Liver (tissue), 10 donors: ENCODE measurements around the gene CYP4F3. TPM values are rescaled to one million over a fixed set of nuclear protein-coding genes. Genes with fewer than 3 reads are reported as not detected.

Source experiments
- DNase-seq: peaks from one replicate; pipeline ENCODE4 v3.0.0-alpha.2; 2017; ENCODE audit warnings: low spot score
- H3K27ac ChIP-seq, 2 donors: one replicate each; pipeline ENCODE4 v1.7.0; 2013; ENCODE audit warnings: inconsistent platforms in 2 of 2, low read length in 2 of 2, control low read depth in 1 of 2, low read depth in 1 of 2, mild to moderate bottlenecking in 1 of 2
- H3K27me3 ChIP-seq, 4 donors: one replicate each; pipeline versions ENCODE4 v1.6.1 to v1.7.0; 2013; ENCODE audit warnings: low read length in 3 of 4, inconsistent platforms in 1 of 4, mild to moderate bottlenecking in 1 of 4, moderate library complexity in 1 of 4; ENCODE audit not compliant: control insufficient read depth in 4 of 4, insufficient read depth in 4 of 4
- H3K36me3 ChIP-seq, 4 donors: one replicate each; pipeline versions ENCODE4 v1.6.1 to v1.7.0; 2013; ENCODE audit warnings: low read length in 3 of 4, mild to moderate bottlenecking in 3 of 4, low read depth in 1 of 4, moderate library complexity in 1 of 4; ENCODE audit not compliant: control insufficient read depth in 4 of 4, insufficient read depth in 3 of 4
- H3K4me1 ChIP-seq, 4 donors: one replicate each; pipeline versions ENCODE4 v1.6.1 to v1.7.0; 2013; ENCODE audit warnings: low read length in 3 of 4, mild to moderate bottlenecking in 3 of 4, moderate library complexity in 1 of 4; ENCODE audit not compliant: control insufficient read depth in 4 of 4, insufficient read depth in 4 of 4
- H3K4me3 ChIP-seq, 3 donors: one replicate each; pipeline versions ENCODE4 v1.6.1 to v1.7.0; 2013; ENCODE audit warnings: low read length in 3 of 3, control low read depth in 1 of 3, low read depth in 1 of 3, mild to moderate bottlenecking in 1 of 3
- H3K9ac ChIP-seq, 2 donors: one replicate each; pipeline ENCODE4 v1.7.0; 2013; ENCODE audit warnings: low read length in 2 of 2, mild to moderate bottlenecking in 2 of 2, moderate library complexity in 2 of 2, control low read depth in 1 of 2, low read depth in 1 of 2
- H3K9me3 ChIP-seq, 4 donors: one replicate each; pipeline versions ENCODE4 v1.6.1 to v1.7.0; 2013; ENCODE audit warnings: low read length in 3 of 4; ENCODE audit not compliant: control insufficient read depth in 4 of 4
- CTCF ChIP-seq: fragments of 150-350 bp; IDR thresholded peaks from 2 replicates; pipeline ENCODE4 v1.5.1; 2017; ENCODE audit warnings: improper control_type of control experiment, low read depth, low read length; ENCODE audit not compliant: missing input control
- FOXA2 ChIP-seq: IDR thresholded peaks from 2 replicates; pipeline ENCODE4 v1.6.1; 2016; ENCODE audit warnings: antibody characterized with exemption
- NR2F2 ChIP-seq: IDR thresholded peaks from 2 replicates; pipeline ENCODE4 v1.6.1; 2016; ENCODE audit warnings: antibody characterized with exemption
- RAD21 ChIP-seq, 2 donors: IDR thresholded peaks; 2 replicates each; pipeline ENCODE4 v1.6.1; 2016; ENCODE audit warnings: antibody characterized with exemption in 2 of 2, mild to moderate bottlenecking in 2 of 2
- RXRA ChIP-seq, 2 donors: IDR thresholded peaks; 2 replicates each; pipeline ENCODE4 v1.6.1; 2017 to 2018; ENCODE audit warnings: antibody characterized with exemption in 2 of 2, mild to moderate bottlenecking in 1 of 2
- TAF1 ChIP-seq: conservative IDR thresholded peaks from 2 replicates; pipeline ENCODE4 v1.6.1; 2016; ENCODE audit warnings: antibody characterized with exemption, mild to moderate bottlenecking
- WGBS: extraction: QIAGEN DNeasy Blood & Tissue Kit; methylation state at CpG from one replicate; pipeline ENCODE4 v1.1.7; 2013; 5-methylcytosine and 5-hydroxymethylcytosine counted together
- polyA plus RNA-seq, 2 donors: library from polyadenylated mRNA; stranded (reverse) in 1 of 2; unstranded in 1 of 2; fragments of 200-250 nt in 1 of 2; fragments of >200 nt in 1 of 2; fragmentation: Nextera tagmentation in 1 of 2; extraction: Ambion mirVana in 1 of 2; gene quantifications; one replicate each; pipeline versions ENCODE4 v1.2.1 to v1.2.3, GENCODE V29; 2013 to 2015
- small RNA-seq: library from RNA; depleted of rRNA; stranded (forward); fragments of <200 nt; gene quantifications from one replicate; pipeline ENCODE3, GENCODE V24; 2014
- total RNA-seq, 2 donors: library from RNA; depleted of rRNA; stranded (reverse); fragments of >200 nt; gene quantifications; one replicate each; pipeline ENCODE4 v1.2.3, GENCODE V29; 2014
- donor health status: healthy.
- donor health status: healthy.
- donor health status: healthy.
- donor health status: healthy.
- donor health status: healthy.

Gene CYP4F3
- total and polyA plus RNA-seq, 4 donors: 58.4 to 168 (median 128) TPM

- H3K27me3 ChIP-seq: no peaks in the 10 kb centered on the region
- H3K27ac ChIP-seq: no peak overlapping the region
- H3K9ac ChIP-seq: no peak overlapping the region
- DNase-seq: peak; percentile 74
- H3K9me3 ChIP-seq: no peaks in the 10 kb centered on the region
- no peak for TF ChIP-seq FOXA2
- TF ChIP-seq RXRA (IDR thresholded peaks at IDR 0.05): no peak
- TF ChIP-seq TAF1: no peak
- peak; percentile 19 for TF ChIP-seq CTCF
- peak; percentile 66 for TF ChIP-seq NR2F2
- TF ChIP-seq RAD21 (IDR thresholded peaks at IDR 0.05): peak in 1 of 2 donors; percentile 66
- peaks cover 0 to 10% (median 4%) of the 10 kb centered on the region in 4 donors for H3K36me3 ChIP-seq
- H3K4me3 ChIP-seq: no peak overlapping the region
- H3K4me1 ChIP-seq: peaks cover 0 to 12% (median 11%) of the 10 kb centered on the region in 4 donors
- WGBS: 18% methylated on average over 7 of the region's 7 CpGs
Observed at GRCh38 chr19:15702534-15702930, 61.8 kb downstream of the CYP4F3 start.

Small RNAs within 50 kb of the gene (small RNA-seq; reads per million reads assigned to genes)
- not detected for gene AD000091.1

Other genes with a start within 250 kb of the CYP4F3 start
- gene AKAP8L, start 221.9 kb upstream of the CYP4F3 start, total RNA-seq: 10 to 100 TPM; 65.3 to 67.1 TPM
- gene AKAP8L, start 221.9 kb upstream of the CYP4F3 start, polyA plus RNA-seq: 10 to 100 TPM; 16.4 to 20.5 TPM
- gene WIZ, start 190.9 kb upstream of the CYP4F3 start, total RNA-seq: 1 to 10 TPM; 7.5 to 9.6 TPM
- 10 to 100 TPM in 1 of 2 donors, 1 to 10 TPM in 1; 3.8 to 12.7 TPM for gene WIZ, start 190.9 kb upstream of the CYP4F3 start, polyA plus RNA-seq
- 1 to 10 TPM; 1.3 to 1.5 TPM for gene RASAL3, start 176.4 kb upstream of the CYP4F3 start, total RNA-seq
- gene RASAL3, start 176.4 kb upstream of the CYP4F3 start, polyA plus RNA-seq: under 1 TPM; 0.76 to 0.91 TPM
- 10 to 100 TPM in 1 of 2 donors, 1 to 10 TPM in 1; 9.9 to 68.5 TPM for gene PGLYRP2, start 161.4 kb upstream of the CYP4F3 start, total RNA-seq
- gene PGLYRP2, start 161.4 kb upstream of the CYP4F3 start, polyA plus RNA-seq: 100 to 1,000 TPM; 116 to 134 TPM
- gene CYP4F22, start 132.4 kb upstream of the CYP4F3 start, total RNA-seq: 1 to 10 TPM in 1 of 2 donors, under 1 TPM in 1; 0.42 to 2.1 TPM
- gene CYP4F22, start 132.4 kb upstream of the CYP4F3 start, polyA plus RNA-seq: 1 to 10 TPM; 1.7 to 3.9 TPM
- gene CYP4F8, start 25.7 kb upstream of the CYP4F3 start, total RNA-seq: not detected
- gene CYP4F8, start 25.7 kb upstream of the CYP4F3 start, polyA plus RNA-seq: not detected
- 10 to 100 TPM; 19.0 to 31.0 TPM for gene CYP4F12, start 32.2 kb downstream of the CYP4F3 start, total RNA-seq
- 10 to 100 TPM; 14.6 to 64.0 TPM for gene CYP4F12, start 32.2 kb downstream of the CYP4F3 start, polyA plus RNA-seq
- not detected for gene OR10H2, start 87.1 kb downstream of the CYP4F3 start, total RNA-seq
- not detected for gene OR10H2, start 87.1 kb downstream of the CYP4F3 start, polyA plus RNA-seq
- not detected for gene OR10H3, start 97.1 kb downstream of the CYP4F3 start, total RNA-seq
- not detected for gene OR10H3, start 97.1 kb downstream of the CYP4F3 start, polyA plus RNA-seq
- not detected for gene OR10H5, start 146.8 kb downstream of the CYP4F3 start, total RNA-seq
- gene OR10H5, start 146.8 kb downstream of the CYP4F3 start, polyA plus RNA-seq: not detected
- under 1 TPM in 1 of 2 donors, not detected in 1; under 0.01 TPM for gene OR10H1, start 174.8 kb downstream of the CYP4F3 start, total RNA-seq
- not detected for gene OR10H1, start 174.8 kb downstream of the CYP4F3 start, polyA plus RNA-seq